GM19328 (cell line): ENCODE data around the gene UBR4.

Source experiments
- ATAC-seq: cut with Tn5 transposase; IDR thresholded peaks from one replicate; pipeline ENCODE4 v1.9.1; 2021; ENCODE audit warnings: mild to moderate bottlenecking, moderate library complexity; ENCODE audit not compliant: unreplicated experiment

The UBR4 gene

DNA sequence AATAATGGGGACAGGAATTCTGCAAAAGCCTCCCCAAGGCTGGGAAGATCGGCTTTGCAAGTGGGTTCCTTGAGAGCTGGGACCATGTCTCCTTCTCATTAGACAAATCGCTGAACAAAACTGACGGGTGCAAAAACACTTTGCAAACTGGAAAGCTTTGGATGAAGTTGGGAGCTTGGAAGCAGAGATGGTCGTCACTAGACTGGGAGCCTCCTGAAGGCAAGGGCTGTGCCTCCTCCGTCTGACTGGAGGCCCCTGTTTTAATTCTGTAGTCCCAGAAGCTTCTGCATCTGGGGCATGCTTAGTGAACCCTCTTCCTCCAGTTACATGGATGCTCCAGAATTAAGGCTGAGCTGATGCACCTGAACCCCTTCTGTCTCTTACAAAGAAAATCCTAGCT lies 171.3 kb downstream of the UBR4 start:
- no peak for ATAC-seq

- no peak for ATAC-seq
Measured at GRCh38 chr1:19038096-19038495, 172.0 kb downstream of the UBR4 start.

DNA sequence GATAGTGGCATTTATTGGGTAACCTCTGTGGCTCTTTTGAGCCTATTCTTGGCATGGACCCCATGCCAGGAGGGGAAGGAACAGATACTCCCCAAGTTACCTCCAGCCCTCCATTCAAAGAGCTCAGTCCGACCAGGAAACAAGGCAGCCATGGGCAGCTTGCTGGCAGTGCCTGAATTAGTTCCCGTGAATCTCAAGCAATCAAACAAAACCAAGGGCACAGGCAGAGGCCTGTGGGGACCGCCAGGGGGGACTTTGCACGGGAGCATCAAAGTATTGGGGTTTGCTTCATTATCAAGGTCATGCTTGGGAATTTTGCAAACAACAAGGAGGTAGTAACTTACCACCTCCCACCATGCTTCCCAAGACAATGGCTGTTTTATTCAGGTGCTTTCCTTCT lies 172.4 kb downstream of the UBR4 start:
- no peak for ATAC-seq

DNA sequence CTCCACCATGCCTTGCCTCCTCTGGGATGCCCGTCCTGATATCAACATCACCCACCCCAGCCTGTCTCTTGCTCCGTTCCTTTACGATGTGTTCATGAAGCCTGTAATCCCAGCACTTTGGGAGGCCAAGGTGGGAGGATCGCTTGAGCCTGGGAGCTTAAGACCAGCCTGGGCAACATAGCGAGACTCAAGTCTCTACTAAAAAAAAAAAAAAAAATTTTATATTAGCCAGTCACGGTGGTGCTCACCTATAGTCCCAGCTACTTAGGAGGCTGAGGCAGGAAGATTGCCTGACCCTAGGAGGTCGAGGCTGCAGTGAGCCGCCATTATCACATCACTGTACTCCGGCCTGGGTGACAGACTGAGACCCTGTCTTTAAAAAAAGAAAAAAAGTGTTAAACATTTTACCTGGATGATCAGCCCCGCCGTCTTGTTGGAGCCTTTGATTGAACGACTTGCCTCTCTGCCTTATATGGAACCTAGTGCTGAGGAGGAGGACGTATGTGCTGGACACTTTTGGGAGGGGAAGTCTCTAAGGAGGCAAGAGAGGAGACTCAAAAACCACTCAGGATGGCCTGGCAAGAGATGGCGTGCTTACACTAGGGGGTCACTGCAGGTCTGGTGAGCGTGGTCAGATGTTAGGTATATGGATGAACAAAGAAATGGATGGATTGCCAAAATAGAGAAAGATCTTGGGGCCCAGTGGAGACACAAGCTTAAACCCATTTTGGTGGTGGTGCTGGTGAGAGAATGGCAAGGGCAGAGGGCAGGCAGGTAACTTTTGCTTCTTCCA lies 173.1 kb downstream of the UBR4 start:
- ATAC-seq = no peak

DNA sequence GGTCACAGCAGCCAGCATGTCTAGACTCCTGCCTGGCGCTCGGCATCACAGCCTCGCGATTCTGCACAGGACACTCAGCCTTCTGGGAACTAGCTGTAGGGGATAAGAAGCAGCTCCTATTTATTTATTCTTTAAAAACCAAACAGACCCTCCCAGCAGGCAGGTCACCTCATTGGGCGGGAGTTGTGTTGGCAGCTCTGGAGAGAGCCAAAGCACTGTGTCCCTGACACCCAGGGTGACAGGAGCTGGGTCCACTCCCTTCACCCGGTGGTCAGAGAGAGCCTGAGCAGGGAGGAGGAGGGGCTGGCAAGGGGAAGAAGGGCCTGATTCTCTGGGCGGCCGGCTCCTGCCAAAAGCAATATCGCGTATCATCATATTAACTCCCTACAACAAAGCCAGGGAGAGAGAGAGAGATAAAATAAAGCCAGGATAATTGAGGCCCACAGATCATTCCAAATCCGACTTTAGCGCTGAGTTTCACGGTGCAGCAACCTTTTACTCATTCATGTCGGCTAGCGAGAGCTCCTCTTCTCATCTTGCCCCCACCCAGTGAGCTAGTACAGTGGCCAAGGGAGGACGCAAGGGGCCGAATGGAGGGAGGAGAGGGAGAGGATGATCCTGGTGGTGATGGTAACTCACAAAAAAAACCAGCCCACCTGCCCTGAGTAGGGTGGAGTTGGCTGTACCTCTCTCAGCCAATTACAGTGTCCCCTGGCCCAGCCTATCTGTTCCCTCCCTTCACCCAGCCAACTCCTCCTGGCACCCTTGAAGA lies 173.8 kb downstream of the UBR4 start:
- ATAC-seq = no peak

GRCh38 chr1:19035377-19036040 lies 174.6 kb downstream of the UBR4 start:
- no peak for ATAC-seq

DNA sequence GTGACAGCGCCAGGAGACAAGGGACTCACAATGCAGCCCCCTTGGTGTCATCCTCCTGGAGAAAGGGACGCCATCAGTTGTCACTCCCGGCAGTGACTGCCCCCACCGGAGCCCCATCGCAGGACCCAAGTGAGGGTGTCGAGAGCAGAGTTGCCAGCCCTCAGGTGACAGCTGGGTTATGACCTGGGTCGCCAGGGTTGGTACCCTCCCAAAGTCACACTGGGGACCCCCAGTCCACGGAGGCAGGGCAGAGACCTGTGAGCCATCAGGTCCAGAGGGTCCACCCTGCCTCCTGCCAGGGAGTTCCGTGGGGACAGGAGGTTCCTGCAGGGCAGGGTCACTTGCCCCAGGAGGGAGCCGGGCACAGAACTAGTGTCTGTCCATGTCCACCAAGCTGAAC lies 175.3 kb downstream of the UBR4 start:
- no peak for ATAC-seq

DNA sequence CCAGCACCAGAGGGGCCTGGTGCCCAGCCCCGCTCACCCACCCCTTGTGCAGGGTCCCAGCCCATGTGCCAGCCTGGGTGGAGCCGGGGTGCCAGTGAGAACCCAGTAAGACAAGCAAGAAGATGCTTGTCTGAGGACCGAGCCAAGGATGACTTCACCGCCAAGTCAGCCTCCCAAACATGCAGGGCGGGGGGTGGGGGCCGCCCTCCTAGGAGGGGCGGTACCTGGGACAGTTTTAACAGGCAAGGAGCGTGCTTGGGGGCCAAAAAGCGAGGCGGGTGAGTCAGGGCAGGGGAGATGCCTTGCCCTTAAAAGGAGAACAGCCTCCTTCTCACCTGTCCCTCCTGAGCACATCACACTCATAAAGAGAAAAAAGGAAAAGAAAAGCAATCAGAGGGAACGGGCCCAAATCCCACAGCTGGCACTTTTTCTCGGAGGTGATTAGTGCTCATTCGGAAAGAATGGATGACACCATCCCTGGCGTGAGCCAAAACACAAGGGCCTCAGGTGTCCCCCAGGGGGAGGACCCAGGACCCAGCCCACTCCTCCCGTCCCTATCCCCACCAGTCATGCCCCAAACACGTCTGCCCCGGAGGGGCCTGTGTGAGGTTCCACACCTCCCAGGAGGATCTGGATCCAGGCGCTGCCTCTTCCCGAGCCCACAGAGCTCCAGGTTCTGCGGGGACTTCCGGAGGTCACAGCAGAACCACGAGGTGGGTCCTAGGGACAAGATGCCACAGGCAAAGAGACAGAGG lies 176.0 kb downstream of the UBR4 start:
- no peak for ATAC-seq

- ATAC-seq = no peak
Measured at GRCh38 chr1:19033515-19033839, 176.6 kb downstream of the UBR4 start.

GRCh38 chr1:19032701-19033514 lies 177.2 kb downstream of the UBR4 start:
- ATAC-seq = no peak

- no peak for ATAC-seq
Measured at GRCh38 chr1:19032413-19032695, 177.7 kb downstream of the UBR4 start.

DNA sequence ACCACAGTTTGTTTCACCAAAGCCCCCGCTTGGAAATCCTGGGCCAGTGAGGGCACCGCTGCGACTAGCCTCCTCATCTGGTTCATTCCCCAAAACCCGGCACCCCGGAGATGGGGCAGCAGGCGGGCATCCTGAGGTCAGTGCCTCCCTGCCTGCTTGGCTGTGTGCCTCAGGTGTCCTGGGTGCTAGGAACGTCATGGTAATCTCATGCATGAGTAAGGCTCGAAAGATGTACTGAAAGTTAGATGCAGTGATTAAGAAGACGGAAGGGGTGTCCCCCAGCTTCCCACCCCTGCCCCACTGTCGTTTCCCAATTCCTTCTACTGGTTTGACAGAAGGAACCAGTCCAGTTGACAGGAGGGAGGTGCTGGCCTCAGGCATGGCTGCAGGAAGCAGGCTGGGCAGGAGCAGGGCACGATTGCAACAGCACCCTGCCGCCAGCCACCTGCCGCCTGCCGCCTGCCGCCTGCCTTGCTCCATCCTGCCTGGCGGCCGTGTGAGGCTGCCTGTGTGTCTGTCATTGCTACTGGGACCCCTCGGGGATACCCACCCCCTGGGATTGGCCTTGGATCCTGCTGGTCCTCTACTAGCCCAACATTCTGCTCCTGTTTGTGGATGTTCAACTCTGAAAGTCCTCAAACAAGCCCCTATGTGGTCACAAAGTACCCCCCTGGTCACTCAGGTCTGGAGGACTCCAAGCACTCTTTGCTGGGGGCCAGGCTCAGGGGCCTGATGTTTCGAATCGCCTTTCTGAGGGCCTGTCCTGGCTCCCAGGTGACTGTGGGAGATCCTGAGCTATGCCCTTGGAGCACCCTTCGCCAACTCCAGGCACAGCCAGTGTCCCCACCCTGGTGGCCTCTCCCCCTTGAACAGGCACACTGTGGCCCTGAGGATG lies 180.6 kb downstream of the UBR4 start:
- ATAC-seq = no peak

DNA sequence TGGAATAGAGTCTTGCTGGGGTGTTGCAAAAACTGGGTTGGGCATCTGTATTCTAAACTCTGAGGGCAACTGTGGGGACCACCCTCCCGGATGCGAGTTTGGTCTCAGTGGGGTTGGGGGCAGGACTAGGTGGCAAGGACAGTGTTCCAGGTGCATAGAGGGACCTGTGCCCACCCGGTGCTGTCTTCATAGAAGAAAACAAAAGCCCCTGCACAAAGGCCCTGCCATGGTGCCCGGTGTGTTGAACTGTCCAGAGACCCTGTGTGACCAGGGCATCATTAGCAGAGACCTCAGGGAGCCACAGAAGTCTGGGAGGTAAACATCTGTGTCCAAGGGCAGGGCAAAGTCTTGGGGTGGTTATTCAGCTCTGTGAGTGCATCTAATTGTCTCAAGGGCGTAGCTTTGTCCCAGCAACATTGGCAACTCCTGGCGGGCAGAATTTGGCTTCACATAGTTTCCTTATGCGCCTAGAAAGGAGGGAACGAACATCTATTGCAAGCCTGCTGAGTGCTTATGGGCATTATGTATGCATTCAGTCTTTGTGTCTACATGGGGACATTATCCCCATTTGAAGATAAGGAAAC lies 181.4 kb downstream of the UBR4 start:
- no peak for ATAC-seq

GRCh38 chr1:19028110-19028509 lies 182.0 kb downstream of the UBR4 start:
- no peak for ATAC-seq
